Measurements from ENCODE around the gene NRXN3. TPM values are rescaled to one million over a fixed set of nuclear protein-coding genes. Genes with fewer than 3 reads are reported as not detected.

NRXN3 gene
- total RNA-seq, 1 donor from 2014 or later: 0.07 TPM

DNA sequence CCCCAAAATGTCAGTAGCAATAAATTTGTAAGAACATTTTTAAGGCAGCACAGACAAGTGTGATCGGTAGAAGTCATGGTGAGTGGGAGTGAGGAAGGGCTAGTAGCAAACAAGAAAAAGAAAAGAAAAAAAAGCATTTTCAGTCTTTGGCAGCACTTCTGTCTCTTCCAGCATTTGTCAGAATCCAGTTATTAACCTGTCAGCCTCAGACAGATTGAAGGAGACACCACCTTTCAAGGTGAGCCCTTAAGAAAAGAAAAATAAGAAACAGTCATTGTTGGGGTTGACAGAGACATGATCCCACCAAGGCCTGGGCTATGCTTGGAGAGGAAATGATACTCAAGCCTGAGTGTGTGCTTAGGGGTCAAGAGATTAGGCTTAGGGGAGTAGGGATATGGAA, 947.4 kb downstream of the NRXN3 start:
- DNase-seq (ENCODE audit: low read depth, low spot score): no peak

DNA sequence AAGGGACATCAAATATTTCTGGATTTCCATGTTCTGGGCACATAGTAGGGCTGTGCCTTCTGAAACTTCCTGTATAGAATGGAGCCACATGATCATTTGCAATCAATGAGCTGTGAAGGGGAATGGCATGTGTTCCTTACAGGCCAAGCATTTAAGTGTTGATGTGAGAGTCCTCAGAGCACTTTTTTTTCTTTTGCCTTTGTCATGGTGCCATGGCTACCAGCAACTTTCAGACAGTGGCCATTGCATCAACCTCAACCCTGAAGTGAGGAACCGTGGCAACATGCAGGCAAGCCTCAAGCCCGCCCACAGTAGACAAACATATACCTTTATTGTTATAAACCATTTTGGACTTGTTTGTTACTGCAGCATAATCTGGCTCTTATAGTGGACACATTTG, 948.1 kb downstream of the NRXN3 start:
- DNase-seq (ENCODE audit: low read depth, low spot score): no peak

DNA sequence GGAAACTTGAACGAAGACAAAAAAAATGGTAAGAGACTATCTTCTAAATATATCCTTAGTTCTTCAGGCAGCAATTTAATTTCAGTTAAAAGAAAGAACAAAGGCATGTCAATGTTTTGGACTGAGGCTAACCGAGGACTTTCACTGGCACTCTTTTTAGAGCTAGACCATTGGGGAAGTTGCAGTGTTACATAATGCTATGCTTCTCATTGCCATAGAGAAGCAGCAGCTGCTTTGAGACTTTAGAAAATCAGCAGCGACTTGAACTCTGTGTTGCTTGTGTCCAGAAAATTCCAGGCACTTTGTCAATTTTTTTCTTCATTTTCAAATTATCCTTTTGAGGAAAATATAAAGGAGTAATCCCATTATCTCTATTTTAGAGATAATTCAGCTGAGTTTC, 964.2 kb downstream of the NRXN3 start:
- no peak for DNase-seq (ENCODE audit: low read depth, low spot score)

DNA sequence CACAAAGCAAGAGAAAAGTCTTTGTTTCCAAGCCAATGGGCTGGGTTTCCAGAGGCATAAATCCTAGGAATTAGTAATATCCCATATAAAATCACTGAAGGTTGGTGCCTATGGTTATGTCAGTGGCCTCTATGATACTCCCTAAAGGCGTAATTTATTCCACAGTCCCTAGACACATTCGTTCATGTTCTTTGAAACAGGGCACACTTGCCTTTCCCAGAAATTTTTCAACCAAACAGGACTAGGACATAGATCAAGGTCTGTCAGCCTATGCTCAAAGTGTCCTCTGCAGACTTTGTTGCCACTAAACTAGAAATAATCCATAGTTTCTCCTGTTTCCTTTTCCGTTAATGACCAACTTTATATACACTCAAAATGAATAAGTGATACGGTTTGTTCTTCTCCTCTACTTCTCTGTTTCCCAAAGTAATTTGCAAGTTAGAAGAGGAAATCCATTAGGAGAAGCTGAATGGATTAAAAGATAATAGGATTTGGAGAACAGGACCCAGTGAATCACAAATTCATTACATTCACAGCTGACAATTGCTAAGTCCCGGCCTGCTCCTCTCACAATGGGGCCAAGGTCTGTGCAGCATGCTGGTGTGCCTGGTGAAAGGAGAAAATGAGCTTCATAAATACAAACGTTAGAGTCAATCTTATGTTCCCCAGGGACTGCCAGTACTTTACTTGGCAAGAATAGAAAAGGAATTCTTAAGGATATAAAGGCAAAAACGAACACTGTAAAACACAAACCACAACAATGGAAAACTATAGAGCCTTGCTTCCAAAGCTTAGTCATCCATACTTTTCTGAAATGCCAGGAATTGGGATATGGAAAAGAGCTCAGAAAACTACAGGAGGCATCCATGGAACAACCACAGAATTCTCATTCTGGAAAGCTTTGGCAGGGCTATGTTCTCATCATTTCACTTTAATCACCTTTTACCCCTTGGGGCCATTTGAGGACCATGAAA, 966.2 kb downstream of the NRXN3 start:
- no peak for DNase-seq (ENCODE audit: low read depth, low spot score)

DNA sequence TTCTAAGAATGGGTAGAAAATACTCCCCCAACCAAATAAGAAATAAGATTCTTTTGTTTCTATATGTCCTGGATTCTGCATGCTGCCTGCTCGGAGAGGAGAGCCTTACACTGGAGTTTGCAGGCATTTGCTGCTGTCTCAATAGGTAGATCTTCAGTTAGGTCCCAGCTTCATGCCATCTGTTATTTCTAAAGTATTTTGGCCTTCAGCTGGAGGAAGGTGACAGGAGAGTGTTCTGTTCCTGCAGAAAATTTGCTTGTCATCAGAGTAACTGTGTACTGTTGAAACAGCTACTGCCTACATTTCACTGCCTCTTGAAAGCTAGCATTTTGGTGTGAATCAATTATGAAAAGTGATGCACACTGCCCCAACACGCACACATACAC, 966.9 kb downstream of the NRXN3 start:
- DNase-seq (ENCODE audit: low read depth, low spot score): no peak

DNA sequence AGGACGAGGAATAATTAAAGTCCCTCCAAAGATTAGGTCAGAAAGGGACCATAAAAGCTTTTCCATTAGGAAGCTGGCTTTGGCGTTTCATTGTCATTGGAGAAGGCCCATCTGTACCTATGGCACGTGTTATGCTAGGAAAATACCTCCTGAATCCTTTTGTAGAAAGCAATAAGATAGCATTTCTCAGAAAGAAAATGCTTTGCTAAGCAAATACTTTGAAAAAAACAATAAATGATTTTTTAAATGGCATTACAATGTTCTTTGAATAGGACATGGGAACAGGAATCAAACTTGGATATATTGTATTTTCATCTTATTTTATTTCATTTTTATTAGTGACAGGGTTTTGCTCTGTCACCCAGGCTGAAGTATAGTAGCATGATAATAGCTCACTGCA, 967.7 kb downstream of the NRXN3 start:
- DNase-seq (ENCODE audit: low read depth, low spot score): no peak

DNA sequence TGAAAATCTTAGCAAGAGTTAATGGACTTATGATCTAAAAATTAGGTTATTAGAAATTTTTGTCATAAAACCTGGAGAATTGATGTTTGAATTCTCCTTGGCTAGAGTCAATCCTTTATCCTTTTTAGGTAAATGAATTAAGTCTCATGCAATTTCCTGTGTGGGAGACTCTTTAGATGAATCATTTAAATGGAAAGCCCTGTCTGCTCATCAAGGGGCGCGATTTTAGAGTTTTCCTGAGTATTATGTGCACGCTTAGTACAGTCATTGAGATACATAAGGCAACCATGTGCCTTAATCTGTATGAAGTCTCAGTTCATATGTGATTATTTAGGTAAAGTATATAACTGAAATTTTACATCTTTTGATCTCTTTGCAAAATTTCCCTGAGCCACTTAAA, 974.7 kb downstream of the NRXN3 start:
- DNase-seq (ENCODE audit: low read depth, low spot score): no peak

DNA sequence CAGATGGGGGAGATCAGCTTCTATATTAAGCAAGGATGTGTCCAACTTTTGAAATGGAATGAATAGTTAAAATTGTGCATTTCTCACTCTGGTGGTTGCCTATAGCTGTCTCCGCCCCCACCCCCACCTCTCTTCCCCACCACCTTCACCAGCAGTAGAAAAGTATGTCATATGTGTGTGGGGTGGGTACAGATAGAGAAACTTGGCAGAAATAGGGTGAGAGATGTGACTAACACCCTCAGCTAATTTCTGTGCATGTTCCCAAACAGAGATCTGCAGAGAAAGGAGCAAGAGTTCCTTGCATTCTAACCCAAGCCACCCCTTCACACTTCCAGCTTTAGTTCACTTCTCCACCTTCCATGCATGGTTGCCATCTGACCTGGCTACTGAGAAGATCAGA, 980.1 kb downstream of the NRXN3 start:
- no peak for DNase-seq (ENCODE audit: low read depth, low spot score)

DNA sequence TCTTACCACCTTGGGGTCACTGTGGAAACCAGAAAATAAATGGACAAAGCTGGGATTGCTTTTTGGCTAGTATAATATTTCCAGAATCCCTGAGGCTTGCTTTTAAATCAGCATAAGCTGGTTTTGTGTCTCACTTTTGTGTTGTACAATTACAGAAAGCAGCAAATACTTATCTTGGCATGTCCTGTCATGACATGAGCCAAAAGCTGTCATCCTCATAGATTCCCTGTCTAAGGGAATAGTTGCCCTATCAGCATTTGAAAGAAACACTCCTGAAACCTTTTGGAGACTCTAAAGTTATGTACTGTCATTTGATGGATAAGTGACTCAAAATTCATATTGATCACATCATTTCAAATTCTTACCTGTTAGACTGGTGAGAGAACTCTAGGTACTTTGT, 987.2 kb downstream of the NRXN3 start:
- DNase-seq (ENCODE audit: low read depth, low spot score): no peak

DNA sequence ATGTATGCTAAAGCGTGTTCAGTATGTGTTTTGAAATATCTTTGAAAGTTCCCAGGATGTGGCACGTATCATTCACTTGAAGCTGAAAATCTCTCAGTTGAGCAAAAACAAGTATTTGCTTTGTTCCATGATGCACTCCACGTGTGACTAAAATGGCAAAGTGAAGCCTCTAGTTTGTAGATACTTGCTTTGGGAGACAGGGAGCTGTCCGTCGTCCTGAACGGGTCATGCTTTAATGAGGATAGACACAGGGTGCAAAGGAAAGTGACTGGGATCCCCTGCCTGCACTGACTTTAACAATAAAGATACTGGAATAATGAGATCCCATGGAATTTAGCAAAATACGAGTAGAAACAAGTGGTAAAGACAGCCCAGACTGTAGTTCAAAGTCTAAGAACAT, 991.4 kb downstream of the NRXN3 start:
- no peak for DNase-seq (ENCODE audit: low read depth, low spot score)

DNA sequence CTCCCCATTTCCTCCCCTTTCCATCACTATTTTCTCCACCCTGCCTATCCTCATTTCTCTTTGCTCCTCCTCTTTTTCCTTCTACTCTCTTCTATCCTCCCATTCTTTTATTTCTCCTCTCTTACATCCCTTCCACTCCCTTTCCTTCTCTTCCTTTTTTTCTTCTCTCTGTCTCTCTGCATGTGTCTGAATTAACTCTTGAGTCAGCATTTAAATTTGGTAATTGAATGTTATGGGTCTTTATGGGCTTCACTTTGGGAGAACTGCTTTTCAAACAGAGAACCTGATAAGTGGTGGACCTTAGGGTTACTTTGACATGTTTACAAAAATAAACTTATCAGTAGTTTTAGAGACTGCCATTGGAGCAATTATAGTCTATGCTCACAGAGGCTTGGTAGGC, 992.7 kb downstream of the NRXN3 start:
- DNase-seq (ENCODE audit: low read depth, low spot score): no peak

DNA sequence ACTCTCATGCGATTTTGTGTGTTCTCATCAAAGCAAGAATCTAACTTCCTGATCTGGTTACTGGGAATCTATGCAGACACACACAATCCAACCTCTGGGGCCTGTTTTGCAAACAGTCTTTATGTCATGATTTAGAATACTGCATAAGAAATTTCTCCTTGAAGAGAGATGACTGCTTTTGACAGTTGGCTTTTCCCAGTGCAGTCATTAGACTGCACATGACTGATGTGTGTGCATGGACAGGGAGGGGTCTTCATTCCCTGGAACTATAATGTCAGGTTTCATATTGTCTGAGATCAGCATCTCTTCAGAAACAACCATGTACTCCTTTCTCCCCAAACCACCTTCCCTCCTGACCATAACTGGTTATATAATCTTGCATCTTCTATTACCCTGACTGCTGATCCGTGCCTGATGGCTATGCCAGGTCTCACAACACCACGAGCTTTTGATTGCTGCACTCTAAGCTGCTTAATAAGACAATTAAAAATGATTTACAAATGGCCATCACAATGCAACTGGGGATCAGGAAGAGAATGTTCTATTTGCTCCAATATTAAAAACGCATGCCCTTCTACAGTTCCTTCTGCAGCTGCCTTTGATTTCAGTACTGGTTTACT, 995.4 kb downstream of the NRXN3 start:
- no peak for DNase-seq (ENCODE audit: low read depth, low spot score)

DNA sequence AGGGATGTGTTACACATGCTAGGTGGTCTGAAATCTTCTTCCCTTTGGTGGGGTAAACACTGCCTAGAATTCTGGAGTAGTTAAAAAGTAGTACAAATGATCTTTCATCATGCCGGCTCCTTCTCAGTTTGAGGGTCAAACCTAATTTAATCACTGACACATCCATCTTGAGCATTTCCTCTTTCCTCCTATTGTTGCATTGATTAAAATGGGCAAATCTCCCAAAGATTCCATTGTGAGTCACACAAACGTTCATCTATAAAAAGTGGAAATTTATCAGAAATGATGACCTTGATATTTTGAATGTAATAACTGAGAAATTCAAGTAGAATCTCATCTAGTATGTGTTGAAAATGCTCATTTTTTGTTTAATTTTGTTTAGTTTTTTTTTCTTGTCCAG, 996.0 kb downstream of the NRXN3 start:
- peak; percentile 51 for DNase-seq (ENCODE audit: low read depth, low spot score)

DNA sequence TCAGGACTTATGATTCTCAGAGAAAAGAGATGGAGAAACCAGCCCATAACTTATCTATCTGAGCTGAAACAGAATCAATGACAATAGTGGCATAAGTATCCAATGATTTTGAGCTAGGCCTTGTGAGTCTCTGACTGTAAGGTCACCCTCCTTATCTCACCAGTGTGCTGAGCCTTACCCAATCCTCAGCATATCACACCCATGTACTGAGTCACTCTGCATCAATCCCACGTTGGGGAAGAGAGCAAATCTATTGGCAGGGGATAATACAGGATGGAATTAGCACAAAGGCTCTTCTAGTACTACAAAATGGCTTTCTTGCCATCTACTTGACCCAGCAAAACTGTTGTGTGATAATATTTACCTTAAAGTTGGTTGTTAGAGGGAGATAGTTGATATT, 997.8 kb downstream of the NRXN3 start:
- no peak for DNase-seq (ENCODE audit: low read depth, low spot score)

DNA sequence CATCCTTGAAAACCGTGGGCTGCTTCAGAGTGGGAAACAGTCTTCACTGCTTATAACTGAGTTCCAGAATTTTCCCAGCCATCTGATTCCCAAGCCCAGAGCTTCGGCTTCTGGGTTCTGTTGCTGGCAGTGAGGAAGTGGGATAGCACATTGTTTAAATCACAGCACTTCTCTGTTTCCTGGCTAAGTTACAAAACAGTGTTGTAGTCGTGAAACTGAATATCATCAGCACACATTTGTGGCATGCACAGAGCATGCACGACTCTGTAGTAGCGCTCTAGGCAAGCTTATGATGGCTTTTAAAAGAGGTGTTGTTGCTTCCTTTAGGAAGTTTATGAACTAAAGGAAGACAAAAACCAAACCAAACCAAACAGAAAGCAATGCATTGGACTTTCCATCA, 1005.5 kb downstream of the NRXN3 start:
- DNase-seq (ENCODE audit: low read depth, low spot score): no peak

DNA sequence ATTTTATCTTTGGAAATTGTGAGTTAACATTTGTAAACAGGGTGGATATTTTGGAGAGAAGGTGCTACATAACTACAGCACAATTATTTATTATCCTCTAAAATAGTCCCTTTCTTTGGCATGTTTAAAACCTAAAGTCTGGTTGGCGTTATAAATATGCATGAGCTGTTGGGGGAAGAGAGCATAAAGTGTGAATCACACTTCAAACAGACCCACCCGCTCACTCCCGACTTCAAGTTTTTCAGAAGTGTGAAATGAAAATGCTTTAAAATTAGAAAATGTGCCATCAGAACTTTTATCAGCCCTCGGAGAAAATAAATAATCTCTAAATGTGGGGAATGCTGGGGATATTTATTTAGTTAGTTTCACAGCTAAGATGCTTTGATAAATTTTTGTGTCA, 1006.9 kb downstream of the NRXN3 start:
- no peak for DNase-seq (ENCODE audit: low read depth, low spot score)

DNA sequence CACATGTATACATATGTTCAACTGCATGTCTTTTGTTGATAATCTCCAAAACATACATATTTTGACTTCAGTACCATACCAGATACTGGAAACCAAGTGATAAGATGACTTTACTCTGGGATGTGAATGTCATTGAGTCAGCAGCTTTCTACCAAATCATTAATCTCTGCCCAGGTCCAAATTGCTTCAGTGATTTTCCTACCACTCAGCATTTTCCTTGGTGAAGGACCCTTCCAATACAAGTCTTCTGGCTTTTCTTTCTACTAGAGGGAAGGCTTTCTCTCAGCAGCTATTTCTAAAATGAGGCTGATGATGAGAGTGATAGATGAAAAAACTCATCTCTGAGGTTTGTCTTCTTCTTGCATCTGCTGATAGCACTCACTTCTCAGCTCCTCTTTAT, 1008.5 kb downstream of the NRXN3 start:
- no peak for DNase-seq (ENCODE audit: low read depth, low spot score)

DNA sequence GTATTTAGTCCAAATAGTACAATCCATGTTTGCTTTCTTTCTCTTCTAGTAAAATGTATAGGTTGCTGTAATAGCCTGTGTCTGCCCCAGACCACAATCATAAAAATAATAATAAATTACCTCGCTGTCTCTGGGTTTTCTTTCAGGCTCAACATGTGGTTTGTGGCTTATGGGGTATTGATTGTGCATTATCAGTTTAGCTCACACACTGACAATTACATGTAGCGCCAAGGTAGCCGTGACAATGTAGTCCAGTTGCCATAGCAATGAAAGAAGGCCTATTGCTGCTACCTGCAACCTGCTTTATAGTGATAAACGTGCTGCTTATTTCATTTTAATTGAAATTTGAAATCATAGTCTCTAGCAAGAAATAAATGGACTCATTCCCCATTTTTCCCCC, 1009.8 kb downstream of the NRXN3 start:
- DNase-seq (ENCODE audit: low read depth, low spot score): no peak

DNA sequence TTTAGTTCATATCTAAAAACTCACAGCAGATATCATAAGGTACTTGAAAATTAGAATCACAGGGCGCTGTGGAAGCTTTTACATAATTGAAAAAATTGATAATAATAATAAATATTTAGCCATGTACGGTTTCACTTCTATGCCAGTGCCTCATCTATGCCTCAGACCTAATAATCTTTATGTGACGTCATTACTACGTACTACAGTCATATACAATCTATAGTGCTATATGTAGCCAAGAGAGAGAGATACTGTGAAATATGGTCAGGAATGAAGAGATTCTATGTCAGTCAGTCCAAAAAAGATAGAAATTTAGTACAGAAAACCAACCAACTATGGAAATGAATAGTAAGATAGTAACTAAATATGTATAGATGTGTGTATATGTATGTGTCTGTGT, 1010.5 kb downstream of the NRXN3 start:
- DNase-seq (ENCODE audit: low read depth, low spot score): no peak

DNA sequence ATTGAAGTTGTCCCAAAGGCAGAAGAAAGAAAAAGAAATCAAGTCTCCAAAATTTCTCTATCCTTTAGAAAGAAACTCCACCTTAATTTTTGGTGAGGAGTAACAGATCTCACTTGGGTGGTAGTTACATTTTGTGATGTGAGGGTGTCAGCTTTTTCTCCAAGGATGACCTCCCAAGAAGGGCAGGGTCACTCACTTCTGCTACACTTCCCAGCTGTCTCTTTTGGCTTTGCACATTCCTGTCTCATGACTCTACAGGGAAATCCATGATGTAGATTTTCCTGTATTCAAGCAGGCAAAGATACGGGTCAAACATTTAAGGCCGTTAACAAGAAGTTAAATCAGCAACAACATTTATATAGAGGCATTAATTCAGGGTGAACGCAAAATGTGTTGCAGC, 1016.4 kb downstream of the NRXN3 start:
- no peak for DNase-seq (ENCODE audit: low read depth, low spot score)

DNA sequence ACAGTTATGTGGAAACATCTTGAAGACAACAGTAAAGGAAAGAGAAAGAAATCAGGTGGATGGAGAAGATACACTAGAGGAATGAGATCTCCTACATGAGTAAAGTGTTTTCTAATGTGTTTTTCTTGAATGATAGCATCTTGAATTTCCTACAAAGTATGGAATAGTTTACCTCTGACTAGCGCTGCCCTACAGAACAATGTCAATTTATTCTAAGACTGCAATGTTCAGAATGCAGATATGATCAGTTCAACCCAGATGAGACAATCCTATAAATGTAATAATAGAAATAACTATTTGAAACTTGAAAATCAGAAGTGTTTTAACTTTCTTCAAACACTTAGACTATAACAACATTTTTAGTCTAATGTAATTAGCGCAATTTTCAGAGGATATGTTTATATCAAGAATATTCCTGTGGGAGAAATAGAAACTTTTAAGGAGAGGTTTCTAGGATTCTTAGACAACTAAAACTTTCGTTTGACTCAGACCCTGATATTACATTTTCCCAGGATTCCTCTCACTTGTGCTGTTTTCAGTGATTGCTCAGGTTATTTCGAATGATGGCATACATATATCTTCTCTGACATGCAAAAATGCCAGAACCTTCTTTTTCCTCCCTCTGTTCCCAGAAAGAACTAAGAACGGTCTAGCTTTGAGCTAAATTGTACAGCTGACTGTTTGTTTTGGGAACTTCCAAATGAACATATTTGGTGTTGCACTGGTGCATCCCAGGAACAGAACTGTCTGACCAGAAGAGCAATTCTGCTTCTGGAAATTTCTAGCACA, 1023.7 kb downstream of the NRXN3 start:
- no peak for DNase-seq (ENCODE audit: low read depth, low spot score)

DNA sequence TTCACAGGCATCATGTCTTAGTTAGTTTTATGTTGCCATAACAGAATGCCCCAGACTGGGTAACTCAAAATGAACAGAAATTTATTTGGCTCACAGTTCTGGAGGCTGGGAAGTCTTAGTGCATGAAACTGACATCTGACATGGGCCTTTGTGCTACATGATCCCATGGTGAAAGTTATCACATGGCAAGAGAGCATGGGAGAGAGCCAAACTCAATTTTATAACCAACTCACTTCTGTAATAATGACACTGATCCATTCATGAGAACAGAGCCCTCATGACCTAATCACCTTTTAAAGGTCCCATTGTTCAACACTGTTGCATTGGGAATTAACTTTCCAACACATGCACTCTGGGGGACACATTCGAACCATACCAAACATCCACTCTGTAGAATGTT, 1026.0 kb downstream of the NRXN3 start:
- no peak for DNase-seq (ENCODE audit: low read depth, low spot score)

Data from pulmonary artery endothelial cell (primary cell).